HG02763 (cell line): ENCODE measurements around the gene CTSV.
"Not testable (repeated sequence)": the region's sequence is repeated elsewhere in the genome, so short reads cannot be mapped to it uniquely, and the experiment has no call there.

Experiments
- ATAC-seq: cut with Tn5 transposase; IDR thresholded peaks from one replicate; pipeline ENCODE4 v1.9.1; 2021; ENCODE audit warnings: mild to moderate bottlenecking, moderate library complexity; ENCODE audit not compliant: unreplicated experiment

Gene CTSV

GRCh38 chr9:97038611-97039513 is at the start of gene CTSV:
CTSV (minus strand) TSS chr9:97039142; CDS start chr9:97038043, 1,099 bp downstream.
- peak; percentile 97 for ATAC-seq

GRCh38 chr9:97087668-97088215 is 48.8 kb upstream of the CTSV start:
- not testable (repeated sequence) for ATAC-seq

- not testable (repeated sequence) for ATAC-seq
Observed at GRCh38 chr9:97084562-97084991, 45.6 kb upstream of the CTSV start.

- ATAC-seq = no peak
Observed at GRCh38 chr9:97078362-97078761, 39.4 kb upstream of the CTSV start.

GRCh38 chr9:97077452-97078295 is 38.7 kb upstream of the CTSV start:
- ATAC-seq = no peak

GRCh38 chr9:97076731-97077451 is 37.9 kb upstream of the CTSV start:
- ATAC-seq = not testable (repeated sequence)

GRCh38 chr9:97076238-97076637 is 37.3 kb upstream of the CTSV start:
- ATAC-seq = no peak

- ATAC-seq = no peak
Observed at GRCh38 chr9:97075289-97075985, 36.5 kb upstream of the CTSV start.

- ATAC-seq = no peak
Observed at GRCh38 chr9:97073506-97073905, 34.6 kb upstream of the CTSV start.

- no peak for ATAC-seq
Observed at GRCh38 chr9:97072285-97072776, 33.4 kb upstream of the CTSV start.

GRCh38 chr9:97070325-97070724 is 31.4 kb upstream of the CTSV start:
- not testable (repeated sequence) for ATAC-seq

GRCh38 chr9:97067490-97067889 is 28.5 kb upstream of the CTSV start:
- ATAC-seq = no peak

- no peak for ATAC-seq
Observed at GRCh38 chr9:97064176-97064575, 25.2 kb upstream of the CTSV start.

GRCh38 chr9:97060796-97061195 is 21.9 kb upstream of the CTSV start:
- ATAC-seq = no peak

- ATAC-seq = no peak
Observed at GRCh38 chr9:97059626-97060025, 20.7 kb upstream of the CTSV start.

- ATAC-seq = no peak
Observed at GRCh38 chr9:97057651-97058050, 18.7 kb upstream of the CTSV start.

GRCh38 chr9:97055891-97056290 is 16.9 kb upstream of the CTSV start:
- ATAC-seq = not testable (repeated sequence)

- ATAC-seq = no peak
Observed at GRCh38 chr9:97053717-97054116, 14.8 kb upstream of the CTSV start.

- ATAC-seq = no peak
Observed at GRCh38 chr9:97052735-97053134, 13.8 kb upstream of the CTSV start.

GRCh38 chr9:97046228-97046627 is 7.3 kb upstream of the CTSV start:
- ATAC-seq = no peak
